GM19397 (cell line): ENCODE results near the gene MXD4.

ENCODE experiments used
- ATAC-seq: cut with Tn5 transposase; IDR thresholded peaks from one replicate; pipeline ENCODE4 v1.9.1; 2021; ENCODE audit warnings: mild to moderate bottlenecking, moderate library complexity; ENCODE audit not compliant: unreplicated experiment

MXD4 gene

GRCh38 chr4:2265113-2266110, 3.5 kb upstream of the MXD4 start:
- no peak for ATAC-seq

DNA sequence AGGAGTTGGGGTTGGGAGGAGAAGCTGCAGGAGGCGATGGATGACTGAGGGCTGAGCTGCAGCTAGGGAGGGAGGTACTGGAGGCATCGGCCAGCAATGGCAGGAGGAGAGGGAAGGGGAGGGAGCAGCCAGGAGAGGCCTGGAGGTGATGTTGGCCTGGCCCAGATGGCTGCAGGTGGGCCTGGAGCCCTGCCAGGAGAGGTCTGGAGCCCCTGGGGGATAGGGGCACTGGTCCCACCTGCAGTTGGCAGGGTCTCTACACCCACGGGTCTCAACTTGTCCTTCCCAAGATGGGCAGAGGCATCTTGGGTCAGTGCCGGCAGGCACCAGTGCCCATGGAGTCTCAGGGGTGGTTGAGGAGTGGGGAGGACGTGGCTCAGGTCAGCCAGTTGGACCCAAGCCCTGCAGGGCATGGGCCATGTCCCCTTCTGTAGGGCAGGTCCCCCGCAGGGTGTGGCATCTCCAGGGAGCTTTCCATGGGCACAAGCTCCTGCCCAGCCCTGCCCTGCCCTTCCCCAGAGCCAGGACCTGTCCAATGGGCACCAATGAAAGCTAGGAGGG, 2.7 kb upstream of the MXD4 start:
- ATAC-seq, result no peak

- no peak for ATAC-seq
Observed at GRCh38 chr4:2263926-2264321, 2.0 kb upstream of the MXD4 start.

GRCh38 chr4:2262944-2263250, 988 bp upstream of the MXD4 start:
- no peak for ATAC-seq

- peak; percentile 86 for ATAC-seq
Observed at GRCh38 chr4:2262145-2262943, 435 bp upstream of the MXD4 start.

- no peak for ATAC-seq
Observed at GRCh38 chr4:2261110-2261852, 628 bp downstream of the MXD4 start.

- ATAC-seq, result no peak
Observed at GRCh38 chr4:2260344-2261109, 1.4 kb downstream of the MXD4 start.

- no peak for ATAC-seq
Observed at GRCh38 chr4:2259541-2260343, 2.2 kb downstream of the MXD4 start.

GRCh38 chr4:2259036-2259540, 2.8 kb downstream of the MXD4 start:
- ATAC-seq, result no peak

- ATAC-seq, result no peak
Observed at GRCh38 chr4:2258091-2259035, 3.5 kb downstream of the MXD4 start.

DNA sequence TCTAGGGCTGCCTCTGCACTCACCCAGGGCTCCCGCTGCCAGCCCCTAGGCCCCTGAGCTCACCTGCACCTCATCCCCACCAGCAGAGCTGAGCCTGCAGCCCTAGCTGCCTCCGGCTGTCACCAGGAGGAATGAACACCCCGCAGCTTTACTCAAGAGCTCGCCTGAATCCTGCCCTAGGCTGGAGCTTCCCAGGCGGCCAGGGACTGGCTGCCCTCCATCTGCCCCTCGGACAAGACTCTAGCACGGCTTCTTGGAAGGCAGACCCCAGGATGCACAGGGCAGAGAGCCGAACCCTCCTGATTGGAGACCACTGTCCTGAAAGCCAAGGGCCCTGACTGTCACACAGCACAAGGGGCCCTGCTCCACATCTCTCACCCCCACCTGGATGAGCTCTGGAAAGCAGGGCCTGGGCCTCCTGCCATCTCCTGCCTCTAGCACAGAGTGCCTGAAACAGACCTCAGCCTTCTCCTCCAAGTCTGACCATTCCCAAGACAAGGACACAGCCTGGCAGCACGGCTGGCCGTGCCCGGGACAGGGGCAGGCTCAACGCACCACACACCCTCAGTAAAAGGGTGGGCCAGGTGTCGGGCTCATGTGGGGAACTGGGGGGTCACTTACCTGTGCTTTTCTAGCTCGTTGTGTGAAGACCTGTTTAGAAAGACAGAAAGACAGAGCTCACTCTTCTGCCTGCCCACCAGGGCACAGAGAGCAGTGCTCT, 4.4 kb downstream of the MXD4 start:
- no peak for ATAC-seq

- ATAC-seq, result no peak
Observed at GRCh38 chr4:2256781-2257191, 5.1 kb downstream of the MXD4 start.

GRCh38 chr4:2256156-2256731, 5.7 kb downstream of the MXD4 start:
- no peak for ATAC-seq

DNA sequence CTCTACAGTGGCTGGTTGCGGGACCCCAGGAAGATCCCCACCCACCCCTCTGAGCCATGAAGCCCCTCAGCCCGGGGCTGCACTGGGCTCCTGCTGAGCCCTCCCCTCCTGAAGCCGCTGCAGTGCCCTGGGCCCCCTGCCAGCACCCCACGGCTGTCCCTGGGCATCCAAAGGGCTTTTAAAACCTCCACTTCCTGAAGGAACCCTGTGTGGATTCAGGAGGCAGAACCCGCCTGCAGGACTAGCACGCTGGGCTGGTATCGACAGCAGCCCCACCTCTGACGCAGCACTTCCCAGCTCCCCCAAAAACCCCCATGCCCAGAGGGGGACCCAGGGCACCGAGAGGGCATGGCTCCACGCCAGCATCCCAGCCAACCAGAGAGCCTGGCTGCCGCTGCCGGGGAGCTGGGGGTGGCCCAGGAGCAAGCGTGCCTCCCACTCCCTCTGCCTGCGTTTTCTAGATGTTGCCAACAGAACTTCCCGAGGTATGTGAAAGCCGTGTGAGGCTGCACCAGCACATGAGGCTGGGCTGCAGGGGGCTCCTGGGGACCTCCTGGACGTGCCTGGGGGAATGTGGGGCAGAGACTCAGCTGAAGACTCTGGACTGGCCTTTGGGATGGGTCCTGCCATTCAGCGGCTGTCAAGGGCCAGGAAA, 6.3 kb downstream of the MXD4 start:
- no peak for ATAC-seq

- no peak for ATAC-seq
Observed at GRCh38 chr4:2254665-2255500, 7.0 kb downstream of the MXD4 start.
